ENCODE data around the gene CEND1.

- TF ChIP-seq CTCF (IDR thresholded peaks at IDR 0.05) (no peak), POLR2A (IDR thresholded peaks at IDR 0.05) (no peak)
Observed at GRCh38 chr11:824942-825341, 35.1 kb upstream of the CEND1 start.

Measured in testis (tissue), 2 donors.